NCI-H1105 (cell line): Measurements from ENCODE around the gene CXorf65.

Source experiments
- DNase-seq: peaks from one replicate; lab custom pipeline; 2025; lab: John Stamatoyannopoulos, UW

The CXorf65 gene

GRCh38 chrX:71067089-71067488 is 39.5 kb downstream of the CXorf65 start:
- no peak for DNase-seq

GRCh38 chrX:71060127-71060526 is 46.4 kb downstream of the CXorf65 start:
- no peak for DNase-seq

- DNase-seq, result no peak
These were observed 48.6 kb downstream of the CXorf65 start for GRCh38 chrX:71057848-71058530.

DNA sequence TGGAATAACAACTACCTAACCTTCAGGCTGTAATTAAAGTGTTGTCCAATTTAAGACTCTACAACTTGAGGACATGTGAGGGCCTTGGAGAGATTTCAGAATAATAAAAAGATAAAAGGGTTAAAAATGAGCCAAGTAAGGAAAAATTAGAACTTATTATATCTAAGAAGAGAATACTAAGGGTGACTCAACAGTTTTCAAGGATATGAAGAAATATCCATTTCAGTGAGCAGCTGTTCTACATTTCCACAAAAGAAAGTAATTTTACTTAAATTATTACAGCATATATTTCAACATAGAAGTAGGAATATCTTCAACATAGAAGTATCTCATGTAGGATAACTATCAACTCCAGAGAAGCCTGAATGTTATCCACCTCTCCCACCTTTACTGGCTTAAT is 49.7 kb downstream of the CXorf65 start:
- no peak for DNase-seq
